GM12864 (cell line): Measurements from ENCODE around the gene NDUFAF3.

Source experiments
- DNase-seq: peaks from one replicate; pipeline ENCODE4 v3.0.0-alpha.2; 2011; ENCODE audit warnings: low read depth
- H3K4me3 ChIP-seq: 2 replicates; pipeline ENCODE4 v1.5.1; 2011; ENCODE audit warnings: mild to moderate bottlenecking, low read depth, low read length, control low read depth
- CTCF ChIP-seq: IDR thresholded peaks from 2 replicates; pipeline ENCODE4 v1.5.1; 2011; ENCODE audit warnings: low read depth, mild to moderate bottlenecking, moderate library complexity, low read length, control low read depth, inconsistent platforms; ENCODE audit errors: missing control alignments

The NDUFAF3 gene

GRCh38 chr3:49030321-49030720, 8.4 kb downstream of the NDUFAF3 start:
- no peak for DNase-seq
- no peak for TF ChIP-seq CTCF
- no peak overlapping the region for H3K4me3 ChIP-seq

GRCh38 chr3:49032646-49033304, 10.9 kb downstream of the NDUFAF3 start:
- TF ChIP-seq CTCF: no peak
- DNase-seq: no peak
- H3K4me3 ChIP-seq: no peak overlapping the region

GRCh38 chr3:49034650-49035049, 12.7 kb downstream of the NDUFAF3 start:
- no peak for TF ChIP-seq CTCF
- H3K4me3 ChIP-seq: no peak overlapping the region

GRCh38 chr3:49035281-49035680, 13.4 kb downstream of the NDUFAF3 start:
- no peak overlapping the region for H3K4me3 ChIP-seq
- TF ChIP-seq CTCF: no peak
- DNase-seq: no peak

More at GRCh38 chr3:49034650-49035049, 12.7 kb downstream of the NDUFAF3 start:
- DNase-seq: no peak

- H3K4me3 ChIP-seq: no peak overlapping the region
- no peak for TF ChIP-seq CTCF
- DNase-seq: no peak
Observed at GRCh38 chr3:49053543-49053942, 31.6 kb downstream of the NDUFAF3 start.

- no peak for DNase-seq
- no peak for TF ChIP-seq CTCF
- no peak overlapping the region for H3K4me3 ChIP-seq
Observed at GRCh38 chr3:49054344-49054862, 32.5 kb downstream of the NDUFAF3 start.

- TF ChIP-seq CTCF: no peak
- H3K4me3 ChIP-seq: no peak overlapping the region
- no peak for DNase-seq
Observed at GRCh38 chr3:49057268-49057667, 35.3 kb downstream of the NDUFAF3 start.
